Smooth muscle cell (in vitro differentiated cells): ENCODE data around the gene C9orf57. TPM values are rescaled to one million over a fixed set of nuclear protein-coding genes. Genes with fewer than 3 reads are reported as not detected.
"Not testable (repeated sequence)": the region's sequence is repeated elsewhere in the genome, so short reads cannot be mapped to it uniquely, and the experiment has no call there.

ENCODE experiments used
- DNase-seq: peaks from one replicate; lab custom pipeline; 2025; ENCODE audit not compliant: unreplicated experiment; lab: John Stamatoyannopoulos, UW
- H2AFZ ChIP-seq: fragments of 200-600 bp; sonication (generic); 2 replicates; pipeline ENCODE4 v1.6.0; 2016; ENCODE audit warnings: antibody characterized with exemption, low read depth, mild to moderate bottlenecking
- H3F3A ChIP-seq: fragments of 200-600 bp; sonication (generic); 2 replicates; pipeline ENCODE4 v1.6.0; 2017; ENCODE audit warnings: antibody characterized with exemption, low read depth
- H3K27ac ChIP-seq: fragments of 200-600 bp; sonication (generic); 2 replicates; pipeline ENCODE4 v1.5.1; 2016; ENCODE audit warnings: low read depth, mild to moderate bottlenecking
- H3K27me3 ChIP-seq: fragments of 200-600 bp; sonication (generic); 2 replicates; pipeline ENCODE4 v1.6.1; 2016; ENCODE audit warnings: low read depth, mild to moderate bottlenecking
- H3K36me3 ChIP-seq: fragments of 200-600 bp; sonication (generic); 2 replicates; pipeline ENCODE4 v1.5.1; 2016; ENCODE audit warnings: low read depth
- H3K4me1 ChIP-seq: fragments of 200-600 bp; sonication (generic); 2 replicates; pipeline ENCODE4 v1.5.1; 2016; ENCODE audit warnings: low read depth
- H3K4me2 ChIP-seq: fragments of 200-600 bp; sonication (generic); 2 replicates; pipeline ENCODE4 v1.6.0; 2016; ENCODE audit warnings: mild to moderate bottlenecking
- H3K4me3 ChIP-seq: fragments of 200-600 bp; sonication (generic); 2 replicates; pipeline ENCODE4 v1.5.1; 2016; ENCODE audit warnings: mild to moderate bottlenecking
- H3K79me2 ChIP-seq: fragments of 200-600 bp; sonication (generic); 2 replicates; pipeline ENCODE4 v1.6.0; 2016; ENCODE audit warnings: low read depth, mild to moderate bottlenecking
- H3K9ac ChIP-seq: fragments of 200-600 bp; sonication (generic); 2 replicates; pipeline ENCODE4 v1.6.0; 2016; ENCODE audit warnings: low read depth
- H3K9me3 ChIP-seq: fragments of 200-600 bp; sonication (generic); replicated peaks from 2 replicates; pipeline ENCODE4 v1.5.1; 2016; ENCODE audit warnings: low read depth
- H4K20me1 ChIP-seq: fragments of 200-600 bp; sonication (generic); 2 replicates; pipeline ENCODE4 v1.6.0; 2016; ENCODE audit warnings: low read depth
- WGBS: methylation state at CpG from one replicate; pipeline ENCODE4 v1.1.7; 2016; ENCODE audit warnings: low lambda C conversion rate; 5-methylcytosine and 5-hydroxymethylcytosine counted together
- polyA plus RNA-seq: library from polyadenylated mRNA; unstranded; fragments of >200 nt; fragmentation: Nextera tagmentation; extraction: Ambion mirVana; gene quantifications from 2 replicates; pipeline ENCODE4 v1.2.1, GENCODE V29; 2016
- total RNA-seq: library from RNA; depleted of rRNA; stranded (reverse); fragments of >200 nt; gene quantifications from 2 replicates; pipeline ENCODE4 v1.2.3, GENCODE V29; 2014
- TF ChIP-seq, protein P1 (sequence below): fragments of 200-600 bp; sonication (generic); IDR thresholded peaks from 2 replicates; pipeline ENCODE4 v1.5.1; 2017; ENCODE audit warnings: borderline replicate concordance, mild to moderate bottlenecking, antibody characterized with exemption; ENCODE audit not compliant: insufficient read depth, poor library complexity, severe bottlenecking

C9orf57 gene
- total and polyA plus RNA-seq, 2 experiments from 2014 or later, result not detected

DNA sequence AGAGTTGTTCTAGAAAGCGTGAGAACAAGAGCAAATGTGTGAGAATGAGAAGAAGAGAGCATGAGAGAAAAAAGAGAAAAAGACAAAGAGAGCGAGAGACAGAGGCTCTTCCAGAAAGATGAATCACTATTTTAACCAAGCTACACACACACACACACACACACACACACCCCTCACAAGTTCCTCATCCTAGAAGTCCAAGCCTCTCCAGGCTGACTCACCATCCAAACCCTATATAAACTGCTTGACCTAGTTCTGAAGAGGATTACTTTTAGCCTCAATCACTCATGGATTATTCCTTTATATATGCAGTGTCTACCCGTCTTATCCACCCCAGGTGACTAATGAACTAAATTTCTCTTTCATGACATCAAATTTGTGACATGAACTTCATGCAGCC lies 37.6 kb downstream of the C9orf57 start:
- H3F3A ChIP-seq, result no peaks in the 10 kb centered on the region
- H3K27ac ChIP-seq, result peak overlapping the region; percentile 77
- no peaks in the 10 kb centered on the region for H3K9me3 ChIP-seq
- no peaks in the 10 kb centered on the region for H3K36me3 ChIP-seq
- peak overlapping the region; percentile 64 for H3K4me2 ChIP-seq
- H3K79me2 ChIP-seq, result no peaks in the 10 kb centered on the region
- H3K9ac ChIP-seq, result peak overlapping the region; percentile 15
- no peak for DNase-seq
- 33% methylated on average over 3 of the region's 3 CpGs for WGBS
- TF ChIP-seq, protein P1, sequence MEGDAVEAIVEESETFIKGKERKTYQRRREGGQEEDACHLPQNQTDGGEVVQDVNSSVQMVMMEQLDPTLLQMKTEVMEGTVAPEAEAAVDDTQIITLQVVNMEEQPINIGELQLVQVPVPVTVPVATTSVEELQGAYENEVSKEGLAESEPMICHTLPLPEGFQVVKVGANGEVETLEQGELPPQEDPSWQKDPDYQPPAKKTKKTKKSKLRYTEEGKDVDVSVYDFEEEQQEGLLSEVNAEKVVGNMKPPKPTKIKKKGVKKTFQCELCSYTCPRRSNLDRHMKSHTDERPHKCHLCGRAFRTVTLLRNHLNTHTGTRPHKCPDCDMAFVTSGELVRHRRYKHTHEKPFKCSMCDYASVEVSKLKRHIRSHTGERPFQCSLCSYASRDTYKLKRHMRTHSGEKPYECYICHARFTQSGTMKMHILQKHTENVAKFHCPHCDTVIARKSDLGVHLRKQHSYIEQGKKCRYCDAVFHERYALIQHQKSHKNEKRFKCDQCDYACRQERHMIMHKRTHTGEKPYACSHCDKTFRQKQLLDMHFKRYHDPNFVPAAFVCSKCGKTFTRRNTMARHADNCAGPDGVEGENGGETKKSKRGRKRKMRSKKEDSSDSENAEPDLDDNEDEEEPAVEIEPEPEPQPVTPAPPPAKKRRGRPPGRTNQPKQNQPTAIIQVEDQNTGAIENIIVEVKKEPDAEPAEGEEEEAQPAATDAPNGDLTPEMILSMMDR, result no peak
- H3K27me3 ChIP-seq, result no peaks in the 10 kb centered on the region
- peaks cover 3% of the 10 kb centered on the region for H3K4me1 ChIP-seq
- H2AFZ ChIP-seq, result peak overlapping the region; percentile 11
- no peak overlapping the region for H3K4me3 ChIP-seq
- no peaks in the 10 kb centered on the region for H4K20me1 ChIP-seq

- no peak overlapping the region for H3K4me2 ChIP-seq
- no peaks in the 10 kb centered on the region for H3K36me3 ChIP-seq
- 13% methylated on average over 1 of the region's 1 CpG for WGBS
- H3K9ac ChIP-seq, result no peak overlapping the region
- H3K27ac ChIP-seq, result no peak overlapping the region
- TF ChIP-seq, protein P1, result no peak
- H3K79me2 ChIP-seq, result no peaks in the 10 kb centered on the region
- H3K27me3 ChIP-seq, result no peaks in the 10 kb centered on the region
- no peak overlapping the region for H2AFZ ChIP-seq
- H3K4me3 ChIP-seq, result no peak overlapping the region
- no peaks in the 10 kb centered on the region for H3F3A ChIP-seq
- no peaks in the 10 kb centered on the region for H3K9me3 ChIP-seq
- H3K4me1 ChIP-seq, result no peaks in the 10 kb centered on the region
- no peaks in the 10 kb centered on the region for H4K20me1 ChIP-seq
- DNase-seq, result no peak
Observed at GRCh38 chr9:72013292-72013760, 47.1 kb downstream of the C9orf57 start.

GRCh38 chr9:72012646-72013045 lies 47.8 kb downstream of the C9orf57 start:
- H3K4me2 ChIP-seq, result no peak overlapping the region
- no peak for DNase-seq
- TF ChIP-seq, protein P1, result no peak
- no peak overlapping the region for H3K27ac ChIP-seq
- H3K36me3 ChIP-seq, result no peaks in the 10 kb centered on the region
- H3F3A ChIP-seq, result no peaks in the 10 kb centered on the region
- 86% methylated on average over 4 of the region's 4 CpGs for WGBS
- H3K4me1 ChIP-seq, result no peaks in the 10 kb centered on the region
- H3K9ac ChIP-seq, result no peak overlapping the region
- H2AFZ ChIP-seq, result no peak overlapping the region
- H3K4me3 ChIP-seq, result no peak overlapping the region
- H4K20me1 ChIP-seq, result no peaks in the 10 kb centered on the region
- no peaks in the 10 kb centered on the region for H3K9me3 ChIP-seq
- no peaks in the 10 kb centered on the region for H3K79me2 ChIP-seq
- H3K27me3 ChIP-seq, result no peaks in the 10 kb centered on the region

GRCh38 chr9:72007726-72008125 lies 52.7 kb downstream of the C9orf57 start:
- not testable (repeated sequence) for H3K27me3 ChIP-seq, H3K4me3 ChIP-seq, DNase-seq, H3K4me1 ChIP-seq, H2AFZ ChIP-seq, H4K20me1 ChIP-seq, H3F3A ChIP-seq, H3K9me3 ChIP-seq, H3K4me2 ChIP-seq, H3K36me3 ChIP-seq, H3K79me2 ChIP-seq, H3K9ac ChIP-seq, H3K27ac ChIP-seq
- WGBS, result 98% methylated on average over 20 of the region's 20 CpGs
